T47D (cell line): ENCODE results near the gene NRP2.

Source experiments
- DNase-seq, 2 experiments: peaks; one replicate each; pipeline versions ENCODE4 v3.0.0 to v3.0.0-alpha.2; 2011 to 2012; ENCODE audit warnings: low read depth in 1 of 2, low spot score in 1 of 2
- JUND ChIP-seq: IDR thresholded peaks from 2 replicates; pipeline ENCODE4 v1.6.1; 2012; ENCODE audit warnings: low read depth
- in situ Hi-C: cut with HindIII; loops from 2 replicates; pipeline ENCODE4 v1.10.0; 2016; ENCODE audit warnings: low sequenced_read_pairs, low pct_unique_long_range_greater_than_20kb

The NRP2 gene

DNA sequence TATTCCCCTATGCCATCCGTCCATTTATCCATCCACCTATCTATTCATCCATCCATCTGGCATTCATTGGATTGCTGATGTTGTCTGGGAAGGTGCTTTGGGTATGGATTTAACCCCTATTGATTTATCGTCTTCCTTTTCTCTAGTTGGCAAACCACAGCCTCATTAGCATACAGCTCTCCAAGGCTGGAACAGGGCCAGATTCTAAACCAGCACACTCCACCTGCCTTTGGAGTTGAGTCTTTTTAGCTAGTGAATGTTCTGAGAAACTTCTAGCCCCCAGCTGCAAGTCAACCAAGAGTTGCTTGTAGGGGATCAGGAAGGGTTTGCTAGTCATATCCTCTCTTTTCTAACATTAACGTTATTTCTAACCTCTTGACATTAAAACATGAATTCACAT is 90.7 kb downstream of the NRP2 start:
- TF ChIP-seq JUND, result no peak
- in situ Hi-C loops, result no loop called here
- no peak for DNase-seq

- DNase-seq, result no peak
- in situ Hi-C loops, result no loop called here
- no peak for TF ChIP-seq JUND
Measured at GRCh38 chr2:205773989-205774388, 91.7 kb downstream of the NRP2 start.

DNA sequence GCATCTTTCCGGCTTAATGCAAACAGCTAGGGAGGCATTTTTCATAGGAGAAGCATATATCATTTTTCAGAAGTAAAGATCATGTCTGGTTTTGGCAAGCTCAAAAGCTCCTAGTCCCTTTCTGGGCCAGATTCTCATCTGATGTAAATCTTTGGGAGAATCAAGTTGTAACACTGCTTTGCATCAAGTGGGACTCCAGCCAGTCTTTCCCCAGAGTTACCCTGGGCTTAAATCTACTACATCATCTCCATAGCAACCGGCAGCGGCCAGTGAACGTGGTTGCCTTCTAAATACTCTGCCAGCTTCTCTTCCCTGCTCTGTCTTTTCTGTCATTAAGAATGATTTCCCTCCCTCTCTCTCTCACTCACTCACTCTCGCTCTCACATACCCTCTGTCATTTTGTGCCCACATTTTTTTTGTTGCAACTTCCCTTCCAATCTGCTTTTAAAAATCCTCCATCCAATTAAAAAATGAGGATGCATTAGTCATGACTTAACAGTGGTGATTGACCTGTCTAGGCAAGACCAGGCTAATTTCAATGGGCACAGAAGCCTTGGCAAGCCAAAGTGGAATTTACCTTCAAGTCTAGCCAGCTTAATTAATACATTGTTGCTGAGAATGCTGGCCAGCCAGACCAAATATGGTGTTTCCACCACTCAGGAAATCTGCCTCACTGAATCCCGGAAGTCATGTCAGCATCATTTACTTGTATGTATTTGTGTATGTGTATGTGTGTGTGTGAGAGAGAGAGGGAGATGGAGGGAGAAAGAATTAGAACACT is 93.0 kb downstream of the NRP2 start:
- in situ Hi-C loops, result no loop called here
- no peak for DNase-seq
- TF ChIP-seq JUND, result no peak

GRCh38 chr2:205776139-205776538 is 93.8 kb downstream of the NRP2 start:
- peak; percentile 4 to 72 for DNase-seq
- no peak for TF ChIP-seq JUND
- in situ Hi-C loops, result no loop called here

GRCh38 chr2:205776720-205777119 is 94.4 kb downstream of the NRP2 start:
- no peak for TF ChIP-seq JUND
- in situ Hi-C loops, result no loop called here
- no peak for DNase-seq

GRCh38 chr2:205778356-205778755 is 96.1 kb downstream of the NRP2 start:
- DNase-seq, result no peak
- TF ChIP-seq JUND, result no peak
- in situ Hi-C loops, result no loop called here

GRCh38 chr2:205780645-205781044 is 98.3 kb downstream of the NRP2 start:
- in situ Hi-C loops, result no loop called here
- no peak for TF ChIP-seq JUND
- DNase-seq, result no peak

DNA sequence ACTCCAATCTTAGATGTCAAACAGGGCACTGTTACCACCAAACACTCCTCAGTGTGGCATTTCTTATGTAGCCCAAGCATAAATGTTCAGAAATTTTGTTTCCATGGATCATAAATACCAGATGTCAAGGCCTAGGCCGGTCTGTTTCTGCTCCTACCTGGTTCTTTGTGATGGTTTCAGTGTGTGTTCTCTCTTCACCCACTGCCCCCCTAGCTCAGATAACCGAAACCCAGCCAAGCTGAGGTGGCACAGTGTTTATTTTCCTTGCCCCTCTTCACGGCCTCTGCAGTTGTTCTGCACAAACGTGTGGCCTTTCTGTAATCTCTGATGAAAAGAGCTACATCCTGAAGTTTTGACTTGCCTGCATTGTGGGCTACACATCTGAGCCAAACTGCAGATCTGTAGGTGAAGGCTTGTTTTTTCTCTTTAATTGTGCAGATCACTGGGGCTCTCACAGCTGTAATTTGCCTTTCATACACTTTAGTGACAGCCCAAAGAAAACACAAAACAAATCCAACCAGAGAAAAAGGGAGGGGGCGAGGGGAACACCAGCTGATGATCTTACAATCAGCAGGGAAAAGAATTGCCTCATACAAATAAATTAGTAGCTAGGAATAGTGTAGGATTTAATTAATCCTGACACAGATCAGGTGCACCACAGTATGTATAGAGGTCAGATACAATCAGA is 99.1 kb downstream of the NRP2 start:
- TF ChIP-seq JUND, result no peak
- in situ Hi-C loops, result no loop called here
- DNase-seq, result no peak

GRCh38 chr2:205782941-205783340 is 100.6 kb downstream of the NRP2 start:
- DNase-seq, result no peak
- in situ Hi-C loops, result no loop called here
- no peak for TF ChIP-seq JUND

GRCh38 chr2:205783872-205784499 is 101.7 kb downstream of the NRP2 start:
- no peak for TF ChIP-seq JUND
- in situ Hi-C loops, result no loop called here
- no peak for DNase-seq

DNA sequence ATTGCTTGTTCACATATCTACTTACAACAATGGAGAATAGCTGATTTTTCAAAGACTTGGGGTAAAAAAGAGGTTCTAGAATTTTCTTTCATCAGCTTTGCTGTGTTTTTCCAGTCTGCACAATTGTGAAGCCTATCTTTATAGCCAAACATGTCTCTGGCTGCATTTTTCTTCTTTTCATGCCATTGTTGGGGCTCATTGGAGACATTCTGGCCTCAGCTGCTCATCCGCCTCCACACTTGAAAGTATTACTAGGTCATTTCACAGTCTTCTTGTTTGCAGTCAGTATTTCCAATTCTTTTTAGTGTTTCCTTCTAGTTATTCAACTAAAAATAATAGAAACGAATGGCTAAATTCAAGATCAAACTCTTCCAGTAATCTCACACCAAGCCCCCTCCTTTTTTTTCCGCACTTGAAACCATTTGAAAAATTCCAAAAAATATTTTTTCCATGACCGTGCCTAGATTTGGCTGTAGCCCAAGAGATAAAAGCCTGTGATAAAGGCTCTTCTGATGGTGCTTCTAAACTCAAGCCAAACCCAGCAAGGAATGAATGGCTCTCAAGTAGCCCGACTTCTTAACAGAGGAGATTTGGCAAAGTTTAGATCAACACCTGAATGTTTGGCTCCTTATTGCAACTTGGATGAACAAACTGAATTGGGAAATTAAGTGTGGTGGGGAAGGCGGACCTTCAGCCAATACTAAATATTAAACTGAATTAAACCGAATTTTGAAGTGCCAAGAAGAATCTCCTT is 103.4 kb downstream of the NRP2 start:
- no peak for DNase-seq
- no peak for TF ChIP-seq JUND
- in situ Hi-C loops, result no loop called here

GRCh38 chr2:205786976-205787375 is 104.7 kb downstream of the NRP2 start:
- no peak for TF ChIP-seq JUND
- in situ Hi-C loops, result no loop called here
- DNase-seq, result no peak
